HG03108 (cell line): ENCODE data around the gene ALDOB.

Experiments
- ATAC-seq: cut with Tn5 transposase; IDR thresholded peaks from one replicate; pipeline ENCODE4 v1.9.1; 2021; ENCODE audit warnings: moderate library complexity; ENCODE audit not compliant: unreplicated experiment

ALDOB gene

DNA sequence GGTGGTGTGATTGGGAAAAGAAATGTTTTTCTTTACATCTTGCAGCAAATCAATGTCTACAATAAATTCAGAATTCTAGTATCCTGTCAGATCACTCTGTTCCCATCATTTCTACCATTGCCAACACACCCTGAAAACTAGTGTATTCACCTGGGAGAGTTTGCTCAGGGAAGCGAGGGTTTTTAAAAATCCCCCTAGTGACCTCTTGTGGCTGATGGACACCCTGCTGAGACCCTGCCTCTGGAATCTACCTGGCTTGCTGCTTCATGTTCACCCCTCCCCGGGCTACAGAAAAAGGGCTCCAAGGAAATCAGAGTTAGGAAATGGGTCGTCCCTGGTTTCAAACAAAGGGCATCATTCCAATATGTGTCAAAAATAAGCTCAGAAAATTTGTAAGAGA, 21.4 kb upstream of the ALDOB start:
- ATAC-seq: no peak

DNA sequence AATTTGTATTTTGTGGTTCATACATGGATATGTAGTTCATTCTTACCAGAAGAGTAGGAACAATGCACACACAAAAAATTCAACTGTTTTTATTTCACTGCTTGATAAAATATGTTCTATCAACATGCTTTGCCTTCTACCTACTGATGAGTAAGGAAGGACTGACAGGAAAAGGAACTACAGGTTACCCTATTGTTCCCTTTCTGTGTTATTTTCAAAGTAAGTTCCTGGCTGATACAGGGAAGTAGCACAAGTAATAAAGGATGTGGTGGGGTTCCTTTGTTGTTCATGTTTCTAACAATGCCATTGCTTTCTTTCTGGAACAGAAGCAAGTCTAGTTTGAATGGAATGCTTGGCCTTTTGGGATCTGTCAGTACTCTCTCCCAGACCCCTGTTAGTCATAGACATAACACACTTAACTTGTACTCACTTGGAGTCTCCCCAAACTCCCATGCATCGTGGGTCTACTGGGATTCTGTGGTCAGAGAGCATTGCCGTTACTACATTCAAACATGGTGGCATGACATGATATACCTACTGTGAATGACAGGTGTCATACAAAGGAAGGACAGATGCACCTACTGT, 20.2 kb upstream of the ALDOB start:
- ATAC-seq: no peak

DNA sequence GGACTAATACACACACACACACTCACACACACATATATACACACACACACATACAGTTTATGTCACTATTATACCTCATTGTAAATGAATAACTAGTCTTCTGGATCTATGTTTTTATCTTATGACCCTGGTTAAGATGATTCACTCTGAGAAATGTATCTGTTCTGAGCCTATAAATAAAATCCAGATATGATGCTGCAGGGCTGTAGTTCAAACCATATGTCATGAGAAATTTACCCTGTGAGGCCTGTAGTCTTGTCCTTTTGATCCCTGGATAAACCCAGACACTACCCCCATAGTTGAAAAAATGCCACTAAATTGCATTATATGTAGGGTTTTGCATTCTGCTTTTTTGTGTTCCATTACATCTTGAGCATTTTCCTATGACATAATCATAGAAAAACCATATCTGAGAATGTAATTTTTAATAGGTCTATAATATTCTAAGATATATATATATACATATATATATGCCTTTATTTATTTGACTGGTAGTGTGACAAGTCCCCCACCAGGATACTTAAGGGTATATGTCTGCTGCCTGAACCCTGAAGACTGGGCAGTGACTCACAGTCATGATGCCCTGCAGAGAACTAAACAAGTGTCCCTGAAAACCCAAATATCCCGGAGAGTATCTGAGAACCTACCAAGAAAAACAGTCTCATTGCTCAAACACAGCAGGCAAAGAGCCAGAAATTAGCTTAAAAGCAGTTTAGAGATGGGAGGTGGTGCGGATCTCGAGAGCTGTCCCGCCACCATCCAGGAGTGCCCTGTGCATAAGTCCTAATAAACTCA, 18.4 kb upstream of the ALDOB start:
- no peak for ATAC-seq

DNA sequence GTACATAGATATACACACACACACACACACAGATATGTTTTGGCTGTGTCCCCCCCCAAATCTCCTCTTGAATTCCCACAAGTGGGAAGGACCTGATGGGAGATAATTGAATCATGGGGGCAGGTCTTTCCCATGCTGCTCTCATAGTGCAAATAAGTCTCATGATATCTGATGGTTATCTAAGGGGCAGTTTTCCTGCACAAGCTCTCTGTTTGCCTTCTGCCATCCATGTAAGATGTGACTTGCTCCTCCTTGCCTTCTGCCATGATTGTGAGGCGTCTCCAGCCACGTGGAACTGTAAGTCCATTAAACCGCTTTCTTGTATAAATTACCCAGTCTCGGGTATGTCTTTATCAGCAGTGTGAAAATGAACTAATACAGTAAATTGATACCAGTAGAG, 15.9 kb upstream of the ALDOB start:
- ATAC-seq: no peak

DNA sequence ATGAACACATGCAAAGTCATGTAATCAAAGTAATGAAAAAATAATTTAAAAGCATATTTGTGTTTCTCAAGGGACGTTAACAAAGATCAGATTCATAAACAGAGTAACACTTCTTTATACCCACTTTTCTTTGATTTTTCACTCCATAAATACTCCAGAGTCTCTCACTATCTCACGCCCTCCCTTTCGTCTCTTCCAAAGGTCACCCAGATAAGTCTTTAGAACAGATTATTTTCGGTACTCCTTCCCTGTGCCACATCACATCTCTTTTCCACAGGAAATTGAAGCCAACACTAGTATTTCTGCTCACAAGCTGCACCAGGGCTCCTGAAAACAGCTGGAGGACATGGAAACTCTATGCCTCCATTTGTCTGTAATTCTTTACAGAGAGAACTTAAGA, 15.4 kb upstream of the ALDOB start:
- ATAC-seq: no peak

DNA sequence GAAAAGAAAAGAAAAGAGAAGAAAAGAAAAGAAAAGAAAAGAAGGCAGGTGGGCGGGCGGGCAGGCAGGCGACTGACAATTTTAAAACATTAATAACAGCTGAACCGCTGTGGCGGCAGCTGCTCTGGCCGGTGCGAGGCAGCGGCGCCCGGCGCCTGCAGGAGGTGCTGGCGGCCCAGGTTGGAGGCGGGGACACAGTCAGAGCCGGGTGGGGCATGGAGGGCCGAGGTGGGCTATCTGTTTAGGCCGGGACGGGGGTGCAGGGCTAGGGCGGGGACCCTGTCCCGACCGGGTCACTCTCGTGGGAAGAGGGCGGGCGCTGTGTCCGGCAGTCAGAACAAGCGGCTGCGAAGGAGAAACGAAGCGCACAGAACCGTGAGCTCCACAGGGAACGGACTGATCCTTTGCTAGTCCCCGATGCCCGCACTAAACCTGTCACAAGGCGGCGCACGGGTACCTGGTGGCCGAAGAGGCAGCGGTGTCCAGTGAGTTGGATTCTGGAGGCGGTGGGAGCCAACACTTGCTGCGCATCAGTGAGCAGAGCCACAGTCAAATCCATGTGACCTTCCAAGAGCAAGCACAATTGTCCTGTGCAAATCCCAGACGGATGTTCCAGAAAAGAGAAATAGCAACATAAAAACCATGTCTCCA, 13.6 kb upstream of the ALDOB start:
- peak; percentile 97 for ATAC-seq

DNA sequence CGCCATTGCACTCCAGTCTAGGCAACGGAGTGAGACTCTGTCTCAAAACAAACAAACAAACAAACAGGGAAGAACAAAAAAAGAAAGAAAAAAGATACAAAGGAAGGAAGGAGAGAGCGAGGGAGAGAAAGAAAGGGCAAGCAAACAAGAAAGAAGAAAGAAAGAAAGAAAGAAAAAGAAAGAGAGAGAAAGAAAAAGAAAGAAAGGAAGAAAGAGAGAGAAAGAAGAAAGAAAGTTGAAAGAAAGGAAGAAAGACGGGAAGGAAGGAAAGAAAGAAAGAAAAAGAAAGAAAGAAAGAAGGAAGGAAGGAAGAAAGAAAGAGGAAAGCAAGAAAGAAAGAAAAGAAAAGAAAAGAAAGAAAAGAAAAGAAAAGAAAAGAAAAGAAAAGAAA, 13.1 kb upstream of the ALDOB start:
- ATAC-seq: no peak

DNA sequence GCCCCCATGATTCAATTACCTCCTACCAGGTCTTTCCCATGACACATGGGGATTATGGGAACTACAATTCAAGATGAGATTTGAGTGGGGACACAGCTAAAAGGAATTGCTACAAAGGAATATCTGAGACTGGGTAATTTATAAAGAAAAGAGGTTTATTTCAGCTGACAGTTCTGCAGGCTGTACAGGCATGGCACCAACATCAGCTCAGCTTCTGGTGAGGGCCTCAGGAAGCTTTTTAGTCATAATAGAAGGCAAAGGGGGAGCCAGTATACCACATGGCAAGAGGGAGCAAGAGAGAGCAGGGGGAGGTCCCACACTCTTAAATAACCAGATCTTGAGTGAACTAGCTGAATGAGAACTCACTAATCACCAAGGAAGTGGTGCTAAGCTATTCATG, 11.2 kb upstream of the ALDOB start:
- no peak for ATAC-seq

DNA sequence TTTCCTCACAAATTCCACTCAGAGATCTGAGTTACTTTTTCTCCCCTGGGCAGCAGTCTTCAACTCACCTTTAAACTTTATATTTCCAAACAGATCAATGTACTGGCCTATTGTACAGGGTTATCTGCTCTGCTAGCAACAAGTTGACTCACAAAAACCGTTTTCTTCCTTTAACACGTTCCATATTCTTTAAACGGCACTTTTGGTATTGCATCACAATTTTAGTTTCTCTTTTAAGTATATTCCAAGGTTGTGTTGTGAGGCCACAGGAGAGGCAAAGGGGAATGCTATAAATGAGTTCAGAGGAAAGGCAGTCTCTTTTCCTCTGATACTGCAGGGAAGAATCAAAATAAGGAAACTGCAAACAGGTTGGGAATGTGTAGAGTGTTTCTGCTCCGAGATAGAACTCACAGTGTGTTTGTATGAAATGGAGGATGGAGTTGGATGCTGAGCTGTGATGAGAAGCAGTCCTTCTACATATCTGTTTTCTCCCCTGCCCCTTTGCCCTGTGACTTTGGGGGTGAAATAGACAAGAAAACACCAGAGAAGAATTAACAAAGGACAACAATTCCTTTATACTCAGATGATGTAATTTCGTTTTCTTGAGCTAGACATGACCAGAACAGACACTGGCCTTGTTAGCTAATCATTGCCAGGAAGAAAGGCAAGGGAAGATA, 9.9 kb upstream of the ALDOB start:
- no peak for ATAC-seq

DNA sequence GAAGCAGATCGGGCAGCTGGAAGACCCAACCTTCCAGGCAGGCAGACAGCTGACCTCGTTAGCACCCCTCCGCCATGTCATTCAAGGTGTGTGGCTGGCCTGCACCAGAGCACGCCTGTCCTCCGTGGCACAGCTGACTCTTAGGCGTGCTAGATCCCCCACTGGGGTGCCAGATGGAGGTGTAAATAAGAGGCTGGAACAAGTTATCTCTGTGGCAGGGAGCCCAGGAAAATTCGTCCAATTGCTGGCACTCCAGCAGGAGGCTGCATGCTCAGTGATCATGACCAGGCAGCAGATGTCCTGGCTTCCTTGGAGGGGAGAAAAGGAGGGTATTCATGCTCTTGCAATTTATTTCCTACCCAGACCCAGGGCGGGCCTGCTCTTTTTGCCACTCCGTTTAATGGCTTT, 7.8 kb upstream of the ALDOB start:
- ATAC-seq: no peak

DNA sequence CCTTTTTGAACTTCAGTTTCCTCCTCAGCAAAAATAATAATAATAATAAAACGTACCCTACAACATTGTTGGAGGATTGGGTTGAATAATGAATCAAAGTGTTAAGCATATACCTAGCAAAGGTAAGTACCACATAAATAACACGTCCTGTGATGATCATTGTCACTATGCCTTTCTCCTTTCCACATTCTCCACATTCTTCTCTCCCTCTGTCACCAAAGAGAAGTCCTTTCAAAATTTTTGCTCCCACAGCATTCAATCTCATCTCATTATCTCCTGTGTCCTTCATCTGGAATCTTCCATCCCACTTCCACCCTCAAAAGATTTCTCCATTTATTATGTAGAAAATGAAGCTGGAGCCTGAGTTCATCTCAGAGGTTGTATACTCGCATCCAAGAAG, 7.2 kb upstream of the ALDOB start:
- ATAC-seq: no peak

DNA sequence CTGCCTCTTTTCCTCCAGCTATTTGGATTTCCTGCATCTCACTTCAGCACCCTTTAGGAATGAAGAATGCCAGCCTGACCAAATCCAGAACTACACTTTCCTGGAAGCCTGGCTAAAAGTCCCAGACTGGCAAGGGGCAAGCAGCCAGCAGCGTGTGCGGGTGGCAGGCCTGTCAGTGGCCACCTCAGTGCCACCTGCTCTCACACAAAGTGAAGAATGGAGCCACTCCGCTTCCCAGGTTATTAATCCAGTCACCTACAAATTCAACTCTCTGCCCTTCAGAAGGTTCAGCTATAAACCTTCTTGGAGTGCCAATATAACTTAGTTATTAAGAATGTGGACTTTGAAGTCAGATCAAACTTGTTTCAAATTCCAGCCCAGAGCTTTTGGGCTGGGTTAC, 6.7 kb upstream of the ALDOB start:
- no peak for ATAC-seq

DNA sequence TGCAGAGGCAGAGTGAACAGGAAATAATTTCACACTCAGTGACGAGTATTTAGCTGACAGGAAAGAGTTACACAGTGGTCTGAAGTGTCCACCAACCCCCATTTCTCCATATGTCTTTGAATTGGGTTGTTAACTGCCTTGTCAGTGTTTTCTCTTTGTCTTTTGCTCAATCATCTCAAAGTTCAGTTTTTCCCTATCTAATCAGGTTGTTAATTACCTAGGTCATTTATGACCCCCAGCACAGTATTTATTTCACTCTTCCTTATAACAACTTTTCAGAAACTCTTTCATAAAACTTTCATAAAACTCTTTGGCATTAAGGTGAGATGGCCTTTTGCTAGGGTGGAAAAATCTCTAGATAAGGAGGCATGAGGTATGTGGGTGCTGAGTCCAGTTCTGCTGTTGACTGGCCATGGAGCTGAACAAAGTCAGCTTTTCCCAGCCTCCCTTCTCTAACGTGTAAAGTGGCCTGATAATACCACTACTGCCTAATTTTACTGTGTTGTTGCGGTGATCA, 5.2 kb upstream of the ALDOB start:
- no peak for ATAC-seq

DNA sequence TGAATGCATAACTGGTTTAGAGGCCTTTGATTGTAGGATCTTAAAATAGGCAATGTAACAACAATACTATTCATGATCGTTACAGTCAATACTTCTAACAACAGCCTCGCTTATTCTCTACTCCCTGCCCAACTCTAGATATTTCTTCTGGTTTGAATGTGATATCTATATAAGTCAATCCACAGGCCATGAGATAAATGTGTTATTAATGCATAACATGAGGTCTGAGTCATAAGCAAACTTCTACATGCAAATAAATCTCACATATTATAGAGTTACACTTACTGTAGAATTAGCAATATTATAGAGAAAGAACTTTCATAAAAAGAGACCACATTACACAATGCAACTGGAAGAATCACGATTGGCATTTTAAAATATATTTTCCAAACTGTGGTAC, 2.9 kb upstream of the ALDOB start:
- no peak for ATAC-seq

DNA sequence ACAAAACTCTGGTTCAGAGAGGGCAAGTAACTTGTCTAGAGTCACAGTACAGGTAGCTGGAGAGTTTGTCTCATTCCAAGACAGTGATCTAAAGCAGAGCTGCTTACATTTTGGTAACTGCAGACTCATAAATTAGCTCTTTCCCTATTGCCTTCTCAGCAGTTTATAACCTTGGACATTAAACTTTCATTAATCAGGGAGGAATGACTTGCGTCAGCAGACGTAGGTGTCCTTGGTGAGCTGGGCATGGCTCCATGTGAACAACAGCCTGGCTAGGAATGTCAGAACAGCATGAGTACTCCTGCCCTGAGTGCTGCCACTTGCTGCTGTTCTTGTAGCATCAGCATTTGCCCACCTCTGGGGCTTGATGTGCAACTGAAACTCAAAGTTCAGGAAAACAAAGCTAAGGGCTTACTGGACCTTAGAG, 2.2 kb upstream of the ALDOB start:
- ATAC-seq: no peak

DNA sequence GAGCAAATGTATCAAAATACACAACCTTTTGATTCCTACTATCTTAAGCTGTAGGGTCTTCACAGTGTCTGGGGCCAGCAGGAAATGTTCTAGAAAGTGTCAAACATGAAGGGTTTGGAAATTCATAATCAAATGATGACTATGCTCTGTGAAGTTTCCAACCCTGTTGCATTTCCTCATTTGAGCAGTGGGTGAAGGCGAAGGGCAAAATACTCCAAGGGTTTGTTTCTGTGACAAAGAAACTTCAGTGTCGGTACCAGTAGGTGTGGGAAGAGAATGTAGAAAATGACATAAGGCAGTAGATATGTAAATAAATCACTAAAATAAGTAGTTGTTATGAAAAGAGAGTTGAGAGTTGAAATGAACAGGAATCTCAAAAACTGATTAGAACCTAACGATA, 576 bp downstream of the ALDOB start:
- no peak for ATAC-seq

DNA sequence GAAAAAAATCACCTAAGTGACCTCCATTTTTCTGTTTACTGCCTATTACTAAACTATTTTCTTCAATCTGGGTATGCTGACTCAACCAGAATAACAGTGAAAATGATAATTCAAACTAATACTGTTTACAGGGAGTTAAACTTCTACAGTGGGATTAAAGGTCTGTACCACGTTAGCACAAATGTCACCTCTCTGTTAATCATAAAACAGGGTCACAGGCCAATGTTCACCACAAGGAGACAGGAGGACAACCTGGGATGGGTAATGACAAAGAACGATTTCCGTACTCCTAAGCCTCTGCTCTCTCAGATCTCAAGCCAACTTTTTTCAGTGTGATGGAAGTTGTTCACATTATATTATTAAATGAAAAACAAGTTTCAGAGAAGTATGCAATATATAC, 2.3 kb downstream of the ALDOB start:
- ATAC-seq: no peak

DNA sequence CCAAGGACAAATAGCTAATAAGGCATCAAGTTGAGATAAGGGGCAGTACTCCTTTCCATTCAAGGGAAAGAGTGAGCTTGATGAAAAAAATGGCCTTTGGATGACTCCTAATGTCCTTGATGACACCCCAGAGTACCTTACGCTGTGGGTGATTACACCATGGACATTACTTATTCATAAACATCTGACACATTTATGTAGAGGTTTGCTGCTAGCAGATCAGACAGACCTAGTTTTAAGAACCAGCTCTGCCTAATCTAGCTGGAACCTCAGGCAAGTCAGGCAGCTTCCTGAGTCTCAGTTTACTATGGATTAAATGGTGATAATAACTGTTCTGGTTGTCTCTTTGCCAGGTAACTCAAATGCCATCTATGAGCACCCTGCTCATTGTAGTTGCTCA, 2.8 kb downstream of the ALDOB start:
- no peak for ATAC-seq

DNA sequence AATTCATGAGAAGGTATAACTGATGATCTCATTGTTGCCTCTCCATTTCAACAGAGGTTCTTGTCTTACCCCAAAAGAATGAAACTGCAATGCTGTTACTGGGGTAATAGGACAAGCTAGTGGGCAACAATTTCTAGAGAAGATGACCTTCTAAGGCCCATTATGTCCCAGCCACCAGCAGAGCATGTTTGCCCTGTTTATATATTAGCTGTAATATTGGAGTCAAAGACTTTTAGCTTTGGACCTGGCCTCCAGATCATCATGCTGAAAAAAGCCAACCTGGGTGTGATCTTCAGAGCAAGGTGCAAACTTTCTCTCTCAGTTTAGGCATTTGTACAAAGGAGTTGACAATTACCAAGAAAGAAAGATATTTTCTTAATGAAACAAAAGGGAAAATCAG, 3.4 kb downstream of the ALDOB start:
- ATAC-seq: no peak

DNA sequence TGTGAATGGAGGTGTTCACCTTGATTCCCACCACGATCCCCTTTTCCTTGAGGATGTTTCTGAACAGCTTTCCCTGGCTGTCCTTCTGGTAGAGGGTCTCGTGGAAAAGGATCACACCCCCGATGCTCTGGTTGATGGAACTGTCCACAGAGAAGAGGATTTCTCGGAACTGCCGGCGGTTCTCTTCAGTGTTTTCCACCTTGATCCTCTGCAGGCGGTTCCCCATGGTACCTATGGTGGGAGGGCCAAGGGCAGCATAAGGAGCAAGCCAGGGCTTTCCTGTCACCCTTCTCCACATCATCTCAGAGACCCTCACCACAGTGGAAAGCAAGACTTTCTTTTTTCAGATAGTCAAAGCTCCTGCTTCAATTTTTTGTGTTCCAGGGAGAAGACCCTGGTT, 5.8 kb downstream of the ALDOB start:
- ATAC-seq: no peak

DNA sequence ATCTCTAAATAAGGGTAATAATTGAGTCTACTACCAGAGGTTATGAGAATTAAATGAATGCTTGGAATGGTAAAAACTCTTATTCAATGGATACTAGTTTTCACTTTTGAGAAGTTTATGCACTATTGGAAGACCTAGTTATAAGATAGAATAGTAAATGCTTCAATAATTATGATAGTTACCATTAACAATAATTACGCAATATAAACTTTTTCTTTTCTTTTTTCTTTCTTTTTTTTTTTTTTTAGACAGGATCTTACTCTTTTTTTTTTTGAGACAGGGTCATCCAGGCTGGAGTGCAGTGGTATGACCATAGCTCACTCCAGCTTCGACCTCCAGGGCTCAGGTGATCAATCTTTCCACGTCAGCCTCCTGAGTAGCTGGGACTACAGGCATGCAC, 6.7 kb downstream of the ALDOB start:
- no peak for ATAC-seq
